ENCODE results near the gene SEMA4D. TPM values are rescaled to one million over a fixed set of nuclear protein-coding genes. Genes with fewer than 3 reads are reported as not detected.
A peak's percentile ranks its signal among the peaks of the same experiment; 100 is the strongest.

SEMA4D gene
- total and polyA plus RNA-seq, 2 of the 13 experiments (the other 11 are each of a cell fraction or from before 2014, with no cell fraction given): 0.13 to 0.16 TPM

GRCh38 chr9:89318123-89319014, 179.5 kb downstream of the SEMA4D start, which contains the start of gene SECISBP2 (continued):
- TF ChIP-seq UBTF (CRISPR knock-in tag; IDR thresholded peaks at IDR 0.05) (peak; percentile 73), HMGXB3 (CRISPR knock-in tag; IDR thresholded peaks at IDR 0.05; ENCODE audit: borderline replicate concordance) (no peak; the same call in 1 of the 2 replicates), SNRNP70 (IDR thresholded peaks at IDR 0.05; ENCODE audit: low read depth, low read length) (no peak), ZNF235 (CRISPR knock-in tag; IDR thresholded peaks at IDR 0.05; ENCODE audit: borderline replicate concordance) (peak; percentile 97; the same call in 1 of the 2 replicates), MNT (IDR thresholded peaks at IDR 0.05) (peak; percentile 85), FOXC1 (CRISPR knock-in tag; IDR thresholded peaks at IDR 0.05; ENCODE audit: borderline replicate concordance) (peak; percentile 97), MAFF (IDR thresholded peaks at IDR 0.05; ENCODE audit: low read depth, low read length) (0 out of 2 replicates have a peak, but pooled peaks have one; percentile 12), CEBPZ (IDR thresholded peaks at IDR 0.05; ENCODE audit: low read length) (no peak), KLF11 (CRISPR knock-in tag; IDR thresholded peaks at IDR 0.05) (peak; percentile 73), SALL1 (CRISPR knock-in tag; IDR thresholded peaks at IDR 0.05) (peak; percentile 91), ZIK1 (CRISPR knock-in tag; IDR thresholded peaks at IDR 0.05; ENCODE audit: borderline replicate concordance, low read depth) (no peak), PHF21A (CRISPR knock-in tag; IDR thresholded peaks at IDR 0.05) (peak; percentile 73), MIER2 (CRISPR knock-in tag; IDR thresholded peaks at IDR 0.05) (no peak)
